B cell (primary cell): ENCODE data around the gene C1QTNF6. TPM values are rescaled to one million over a fixed set of nuclear protein-coding genes. Genes with fewer than 3 reads are reported as not detected.

Experiments
- ATAC-seq: fragments of 200-7000 bp; cut with Tn5 transposase; one replicate; pipeline ENCODE4 v1.10.0; 2021; ENCODE audit warnings: low read depth, mild to moderate bottlenecking, moderate number of reproducible peaks, moderate library complexity
- CTCF ChIA-PET: fragments of 350-600 bp; sonication (Branson Sonifier 250); formaldehyde crosslinking; loops from one replicate; lab custom pipeline; 2021; ENCODE audit warnings: antibody characterized with exemption, inconsistent platforms; lab: Charles Lee
- POLR2A ChIA-PET: fragments of 350-600 bp; sonication (Branson Sonifier 250); formaldehyde crosslinking; loops from one replicate; lab custom pipeline; 2021; ENCODE audit warnings: antibody characterized with exemption; lab: Charles Lee
- DNase-seq: peaks from one replicate; pipeline ENCODE4 v3.0.0; 2013
- H2AFZ ChIP-seq: 2 replicates; pipeline ENCODE4 v1.6.1; 2012; ENCODE audit warnings: mild to moderate bottlenecking, low read depth, low read length; ENCODE audit not compliant: insufficient read depth, poor library complexity, severe bottlenecking
- H3K27ac ChIP-seq, 2 donors: 1 replicate in 1 of 2; 2 replicates in 1 of 2; pipeline ENCODE4 v1.5.1; 2012 to 2013; ENCODE audit warnings: low read length in 2 of 2, mild to moderate bottlenecking in 2 of 2, moderate library complexity in 1 of 2
- H3K27me3 ChIP-seq, 4 experiments: fragments of 200-600 bp in 1 of 4; sonication (generic) in 1 of 4; replicated peaks in 1 of 4; 1 replicate in 2 of 4; 2 replicates in 2 of 4; pipeline versions ENCODE4 v1.6.1 to v1.7.0; 2013 to 2016; ENCODE audit warnings: low read length in 3 of 4, mild to moderate bottlenecking in 2 of 4, mixed read lengths in 1 of 4, moderate library complexity in 1 of 4; ENCODE audit not compliant: insufficient read depth in 4 of 4, control insufficient read depth in 3 of 4; ENCODE audit errors: control extremely low read depth in 1 of 4
- H3K36me3 ChIP-seq, 2 experiments: replicated peaks in 1 of 2; 1 replicate in 1 of 2; 2 replicates in 1 of 2; pipeline versions ENCODE4 v1.6.1 to v1.7.1; 2013; ENCODE audit warnings: low read length in 1 of 2; ENCODE audit not compliant: insufficient read depth in 2 of 2, control insufficient read depth in 1 of 2; ENCODE audit errors: control extremely low read depth in 1 of 2, extremely low read depth in 1 of 2
- H3K4me1 ChIP-seq, 2 donors: fragments of 200-600 bp in 1 of 2; sonication (generic) in 1 of 2; 1 replicate in 1 of 2; 2 replicates in 1 of 2; pipeline versions ENCODE4 v1.5.1 to v1.6.1; 2013 to 2017; ENCODE audit warnings: low read length in 2 of 2; ENCODE audit not compliant: control insufficient read depth in 2 of 2, insufficient read depth in 2 of 2
- H3K4me2 ChIP-seq: replicated peaks from 2 replicates; pipeline ENCODE3; 2012; ENCODE audit warnings: mild to moderate bottlenecking, low read depth, low read length; ENCODE audit not compliant: poor library complexity, severe bottlenecking
- H3K4me3 ChIP-seq, 5 experiments: fragments of 200-600 bp in 1 of 5; sonication (generic) in 1 of 5; 1 replicate in 3 of 5; 2 replicates in 2 of 5; pipeline versions ENCODE4 v1.5.1 to v1.7.0; 2011 to 2016; ENCODE audit warnings: low read length in 4 of 5, mild to moderate bottlenecking in 4 of 5, low read depth in 2 of 5, control low read depth in 1 of 5, moderate library complexity in 1 of 5; ENCODE audit not compliant: insufficient read depth in 1 of 5; ENCODE audit errors: control extremely low read depth in 1 of 5, extremely low read depth in 1 of 5
- H3K79me2 ChIP-seq: fragments of 200-600 bp; sonication (generic); one replicate; pipeline ENCODE4 v1.6.0; 2016; ENCODE audit warnings: low read length; ENCODE audit not compliant: control insufficient read depth, insufficient read depth
- H3K9ac ChIP-seq: fragments of 200-600 bp; sonication (generic); 2 replicates; pipeline ENCODE4 v1.6.1; 2017; ENCODE audit warnings: mild to moderate bottlenecking, low read length, moderate library complexity
- H3K9me3 ChIP-seq, 3 donors: one replicate each; pipeline versions ENCODE4 v1.6.1 to v1.7.1; 2013; ENCODE audit warnings: low read length in 2 of 3; ENCODE audit not compliant: control insufficient read depth in 2 of 3, insufficient read depth in 1 of 3; ENCODE audit errors: control extremely low read depth in 1 of 3
- H4K20me1 ChIP-seq: 2 replicates; pipeline ENCODE4 v1.6.0; 2012; ENCODE audit warnings: mild to moderate bottlenecking, low read length; ENCODE audit not compliant: insufficient read depth, control insufficient read depth, poor library complexity, severe bottlenecking
- H3K27ac Mint-ChIP-seq: one replicate; pipeline ENCODE4 v1.8.0; 2021; ENCODE audit warnings: mixed read lengths
- H3K27me3 Mint-ChIP-seq: one replicate; pipeline ENCODE4 v1.8.0; 2021; ENCODE audit warnings: mixed read lengths
- H3K4me1 Mint-ChIP-seq: one replicate; pipeline ENCODE4 v1.8.0; 2021; ENCODE audit warnings: mixed read lengths
- H3K4me3 Mint-ChIP-seq: one replicate; pipeline ENCODE4 v1.8.0; 2021; ENCODE audit warnings: mixed read lengths
- H3K9me3 Mint-ChIP-seq: one replicate; pipeline ENCODE4 v1.8.0; 2022; ENCODE audit warnings: mixed read lengths; ENCODE audit not compliant: insufficient read depth
- EZH2 ChIP-seq: IDR thresholded peaks from 2 replicates; pipeline ENCODE4 v1.6.1; 2012; ENCODE audit warnings: borderline replicate concordance, low read depth, mild to moderate bottlenecking, moderate library complexity, low read length; ENCODE audit not compliant: insufficient read depth, poor library complexity, severe bottlenecking
- whole genome bisulfite sequencing: methylation state at CpG from one replicate; pipeline ENCODE4 v1.1.5; 2013; ENCODE audit warnings: missing lambda C conversion rate; ENCODE audit not compliant: insufficient coverage; 5-methylcytosine and 5-hydroxymethylcytosine counted together
- intact Hi-C: fragments of 100-400 bp; cut with micrococcal nuclease; formaldehyde crosslinking; loops from one replicate; pipeline ENCODE4 v1.10.0; 2022
- polyA plus RNA-seq: library from polyadenylated mRNA; depleted of rRNA; stranded (reverse); fragments of >200 nt; gene quantifications from 2 replicates; pipeline ENCODE4 v1.2.3, GENCODE V29; 2012
- total RNA-seq, 2 donors: library from RNA; stranded (reverse); fragments of 120-200 nt in 1 of 2; gene quantifications; 1 replicate in 1 of 2; 2 replicates in 1 of 2; pipeline versions ENCODE4 v1.2.3 to v1.2.4, GENCODE V29; 2013 to 2022
- TF ChIP-seq, protein P1 (sequence below): fragments of 200-600 bp; IDR thresholded peaks from one replicate; pipeline ENCODE4 v1.8.0; 2022; ENCODE audit warnings: antibody characterized with exemption, mild to moderate bottlenecking

The C1QTNF6 gene
- total and polyA plus RNA-seq, 2 donors (not counting 1 experiment from before 2014, with no cell fraction given), result 18.5 to 33.9 TPM

- H3K27ac Mint-ChIP-seq, result peak overlapping the region; percentile 37
- Histone ChIP-seq H2AFZ (no peak overlapping the region), H3K27ac (no peak overlapping the region), H4K20me1 (no peaks in the 10 kb centered on the region), H3K36me3 (no peaks in the 10 kb centered on the region), H3K4me2 (no peak overlapping the region), H3K4me3 (no peak overlapping the region), H3K9ac (no peak overlapping the region), H3K9me3 (no peaks in the 10 kb centered on the region), H3K4me1 (peaks cover 0 to 20% of the 10 kb centered on the region in 2 donors), H3K79me2 (no peaks in the 10 kb centered on the region), H3K27me3 (no peaks in the 10 kb centered on the region)
- ChIA-PET POLR2A (no interaction called here), CTCF (interaction anchor here (1.1 kb wide), 1 partner anchor 138 kb away, joined by 3 read pairs; no protein-coding TSS in a partner anchor)
- WGBS, result 62% methylated on average over 16 of the region's 17 CpGs
- H3K27me3 Mint-ChIP-seq, result no peaks in the 10 kb centered on the region
- ATAC-seq (no peak), DNase-seq (no peak)
- H3K9me3 Mint-ChIP-seq, result no peaks in the 10 kb centered on the region
- H3K4me1 Mint-ChIP-seq, result peaks cover 22% of the 10 kb centered on the region
- no peak overlapping the region for H3K4me3 Mint-ChIP-seq
- no peak for TF ChIP-seq EZH2
- TF ChIP-seq, protein P1, sequence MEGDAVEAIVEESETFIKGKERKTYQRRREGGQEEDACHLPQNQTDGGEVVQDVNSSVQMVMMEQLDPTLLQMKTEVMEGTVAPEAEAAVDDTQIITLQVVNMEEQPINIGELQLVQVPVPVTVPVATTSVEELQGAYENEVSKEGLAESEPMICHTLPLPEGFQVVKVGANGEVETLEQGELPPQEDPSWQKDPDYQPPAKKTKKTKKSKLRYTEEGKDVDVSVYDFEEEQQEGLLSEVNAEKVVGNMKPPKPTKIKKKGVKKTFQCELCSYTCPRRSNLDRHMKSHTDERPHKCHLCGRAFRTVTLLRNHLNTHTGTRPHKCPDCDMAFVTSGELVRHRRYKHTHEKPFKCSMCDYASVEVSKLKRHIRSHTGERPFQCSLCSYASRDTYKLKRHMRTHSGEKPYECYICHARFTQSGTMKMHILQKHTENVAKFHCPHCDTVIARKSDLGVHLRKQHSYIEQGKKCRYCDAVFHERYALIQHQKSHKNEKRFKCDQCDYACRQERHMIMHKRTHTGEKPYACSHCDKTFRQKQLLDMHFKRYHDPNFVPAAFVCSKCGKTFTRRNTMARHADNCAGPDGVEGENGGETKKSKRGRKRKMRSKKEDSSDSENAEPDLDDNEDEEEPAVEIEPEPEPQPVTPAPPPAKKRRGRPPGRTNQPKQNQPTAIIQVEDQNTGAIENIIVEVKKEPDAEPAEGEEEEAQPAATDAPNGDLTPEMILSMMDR, result no peak
- intact Hi-C loops, result no loop called here
These were observed 42.6 kb downstream of the C1QTNF6 start for GRCh38 chr22:37145180-37146050.

DNA sequence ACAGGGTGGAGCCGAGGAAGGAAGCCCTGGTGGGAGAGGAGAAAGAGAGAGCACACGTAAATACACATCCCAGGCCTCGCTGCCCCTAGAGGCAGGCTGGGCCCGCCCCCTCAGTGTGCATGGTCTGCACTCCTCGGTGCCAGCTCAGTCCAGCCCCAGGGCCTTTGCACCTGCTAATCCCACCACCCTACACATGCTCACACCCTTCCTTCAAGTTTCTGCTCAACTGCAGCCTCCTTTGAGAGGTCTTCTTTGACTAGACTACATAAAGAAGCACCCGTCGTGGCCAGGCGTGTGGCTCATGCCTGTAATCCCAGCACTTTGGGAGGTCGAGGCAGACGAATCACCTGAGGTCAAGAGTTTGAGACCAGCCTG lies 43.9 kb downstream of the C1QTNF6 start:
- peaks cover 0 to 10% of the 10 kb centered on the region in 2 donors for H3K4me1 ChIP-seq

More for the DNA sequence above, 43.9 kb downstream of the C1QTNF6 start:
- Histone ChIP-seq H4K20me1 (no peaks in the 10 kb centered on the region), H2AFZ (no peak overlapping the region), H3K9me3 (no peaks in the 10 kb centered on the region), H3K9ac (no peak overlapping the region), H3K4me2 (no peak overlapping the region), H3K4me3 (no peak overlapping the region), H3K27me3 (no peaks in the 10 kb centered on the region), H3K36me3 (no peaks in the 10 kb centered on the region), H3K27ac (no peak overlapping the region), H3K79me2 (no peaks in the 10 kb centered on the region)
- Mint-ChIP-seq H3K4me1 (peaks cover 15% of the 10 kb centered on the region), H3K27ac (no peak overlapping the region), H3K27me3 (no peaks in the 10 kb centered on the region), H3K4me3 (no peak overlapping the region), H3K9me3 (no peaks in the 10 kb centered on the region)
- ChIA-PET CTCF (interaction anchor here (1.0 kb wide), 1 partner anchor 24 kb away, joined by 6 read pairs; no protein-coding TSS in a partner anchor), POLR2A (no interaction called here)
- DNase-seq, result no peak
- 93% methylated on average over 8 of the region's 10 CpGs for WGBS
- TF ChIP-seq, protein P1, result no peak
- TF ChIP-seq EZH2, result no peak
- intact Hi-C loops, result no loop called here
- no peak for ATAC-seq
